Common myeloid progenitor, CD34-positive (primary cell): Measurements from ENCODE around the gene DDIT3.
A peak's percentile ranks its signal among the peaks of the same experiment; 100 is the strongest.

Experiments used
- CTCF ChIA-PET: fragments of 350-600 bp; sonication (Branson Sonifier 250); formaldehyde crosslinking; loops from one replicate; lab custom pipeline; 2021; ENCODE audit warnings: antibody characterized with exemption; lab: Charles Lee
- POLR2A ChIA-PET: fragments of 350-600 bp; sonication (Branson Sonifier 250); formaldehyde crosslinking; loops from one replicate; lab custom pipeline; 2021; ENCODE audit warnings: antibody characterized with exemption; lab: Charles Lee
- DNase-seq, 3 donors: peaks; one replicate each; pipeline versions ENCODE4 v3.0.0 to v3.0.0-alpha.2; 2013
- H3K27ac ChIP-seq, 2 experiments: 1 replicate in 1 of 2; 2 replicates in 1 of 2; pipeline ENCODE4 v1.7.0; 2013; ENCODE audit warnings: inconsistent platforms in 2 of 2, low read length in 2 of 2, mild to moderate bottlenecking in 2 of 2, low read depth in 1 of 2, moderate library complexity in 1 of 2; ENCODE audit not compliant: severe bottlenecking in 2 of 2, insufficient read depth in 1 of 2, poor library complexity in 1 of 2
- H3K27me3 ChIP-seq, 5 experiments: replicated peaks in 2 of 5; 1 replicate in 3 of 5; 2 replicates in 2 of 5; pipeline versions ENCODE4 v1.6.1 to v1.7.0; 2013; ENCODE audit warnings: low read length in 4 of 5, mild to moderate bottlenecking in 2 of 5, moderate library complexity in 2 of 5, inconsistent platforms in 1 of 5; ENCODE audit not compliant: insufficient read depth in 5 of 5, control insufficient read depth in 4 of 5
- H3K36me3 ChIP-seq, 4 experiments: 1 replicate in 2 of 4; 2 replicates in 2 of 4; pipeline versions ENCODE4 v1.6.1 to v1.7.0; 2013; ENCODE audit warnings: low read length in 3 of 4, control low read depth in 1 of 4, mild to moderate bottlenecking in 1 of 4; ENCODE audit not compliant: control insufficient read depth in 4 of 4, insufficient read depth in 4 of 4
- H3K4me1 ChIP-seq, 4 experiments: 1 replicate in 3 of 4; 2 replicates in 1 of 4; pipeline versions ENCODE4 v1.6.1 to v1.7.1; 2013; ENCODE audit warnings: low read length in 3 of 4, mild to moderate bottlenecking in 3 of 4, control low read depth in 1 of 4, inconsistent platforms in 1 of 4, moderate library complexity in 1 of 4; ENCODE audit not compliant: control insufficient read depth in 4 of 4, insufficient read depth in 4 of 4; ENCODE audit errors: control extremely low read depth in 1 of 4
- H3K4me3 ChIP-seq, 7 experiments: 1 replicate in 4 of 7; 2 replicates in 3 of 7; pipeline versions ENCODE4 v1.5.1 to v1.7.0; 2013; ENCODE audit warnings: mild to moderate bottlenecking in 7 of 7, low read length in 6 of 7, moderate library complexity in 6 of 7, inconsistent platforms in 2 of 7, low read depth in 2 of 7, control low read depth in 1 of 7; ENCODE audit not compliant: insufficient read depth in 4 of 7, control insufficient read depth in 1 of 7; ENCODE audit errors: extremely low read depth in 1 of 7
- H3K9me3 ChIP-seq, 5 experiments: 1 replicate in 4 of 5; 2 replicates in 1 of 5; pipeline versions ENCODE4 v1.6.1 to v1.7.1; 2013; ENCODE audit warnings: low read length in 4 of 5, mild to moderate bottlenecking in 2 of 5, inconsistent platforms in 1 of 5, low read depth in 1 of 5, moderate library complexity in 1 of 5; ENCODE audit not compliant: control insufficient read depth in 4 of 5, insufficient read depth in 2 of 5; ENCODE audit errors: control extremely low read depth in 1 of 5
- WGBS: methylation state at CpG from one replicate; pipeline ENCODE4 v1.1.5; 2013; ENCODE audit not compliant: insufficient coverage; 5-methylcytosine and 5-hydroxymethylcytosine counted together

Gene DDIT3

DNA sequence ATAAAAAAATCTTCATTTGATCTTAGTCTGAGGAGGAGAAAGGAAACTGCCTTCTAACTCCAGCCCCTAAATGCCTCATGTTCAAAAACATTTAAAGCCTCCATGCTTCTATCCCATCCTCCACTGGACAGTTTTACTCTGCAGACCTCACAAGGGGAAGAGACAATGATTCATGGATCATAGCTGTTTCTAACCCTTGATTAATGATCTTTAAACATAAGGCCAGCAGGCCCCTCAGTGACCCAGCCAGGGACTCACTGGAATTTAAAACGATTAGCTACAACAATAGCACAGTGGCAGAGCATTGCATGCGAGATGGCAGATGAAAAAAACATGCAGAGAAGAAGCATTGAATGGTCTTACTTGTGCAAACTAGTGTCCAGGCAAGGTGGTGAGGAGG, 20.7 kb upstream of the DDIT3 start:
- no peak overlapping the region for H3K4me3 ChIP-seq
- POLR2A ChIA-PET, result no interaction called here
- CTCF ChIA-PET, result interaction anchor here (1.1 to 4.3 kb wide), 4 partner anchors 9 to 67 kb away, joined by 3 to 24 read pairs (median 4); partner anchors contain the start of gene MBD6
- WGBS, result 92% methylated on average over 2 of the region's 2 CpGs
- DNase-seq, result no peak
- H3K27me3 ChIP-seq, result no peaks in the 10 kb centered on the region
- peaks cover 0 to 27% (median 13%) of the 10 kb centered on the region in 4 experiments for H3K4me1 ChIP-seq
- H3K27ac ChIP-seq, result no peak overlapping the region
- H3K36me3 ChIP-seq, result peaks cover 2 to 31% (median 18%) of the 10 kb centered on the region in 4 experiments
- H3K9me3 ChIP-seq, result no peaks in the 10 kb centered on the region

DNA sequence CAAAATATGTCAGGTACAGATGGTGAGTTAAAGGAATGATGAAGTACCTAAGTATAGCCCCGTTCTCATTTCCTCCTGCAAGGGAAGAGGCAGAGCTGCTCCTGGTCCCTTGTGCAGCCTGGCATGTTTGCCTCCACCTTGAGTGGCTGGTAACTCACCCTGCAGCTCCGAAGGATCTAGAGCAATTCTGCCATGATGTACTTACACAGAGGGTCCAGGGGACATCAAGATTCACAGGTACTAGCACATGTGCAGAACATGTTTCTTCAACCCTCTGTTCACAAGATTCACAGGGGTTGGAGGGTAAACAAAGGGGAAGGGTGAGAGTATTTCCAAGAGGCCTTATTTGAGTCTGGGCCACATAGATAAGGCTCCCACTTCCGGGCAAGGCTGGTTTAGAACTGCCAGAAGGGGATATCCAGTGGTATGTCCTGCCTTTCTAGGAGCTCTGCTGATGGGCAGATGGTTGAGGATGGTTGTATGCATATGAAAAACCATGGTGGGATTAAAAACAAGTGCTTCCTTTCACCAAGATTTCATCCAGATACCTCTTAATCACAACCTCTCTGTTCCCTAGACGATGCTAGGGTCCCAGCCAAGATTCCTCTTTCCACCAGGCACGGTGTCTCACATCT, 18.9 kb upstream of the DDIT3 start:
- ChIA-PET POLR2A (interaction anchor here (0.6 to 1.7 kb wide), 3 partner anchors 19 to 164 kb away, joined by 5 to 10 read pairs (median 6); partner anchors contain the start of gene DDIT3), CTCF (interaction anchor here (1.1 to 4.3 kb wide), 6 partner anchors 9 to 217 kb away, joined by 3 to 24 read pairs (median 6); partner anchors contain the start of gene MBD6)
- DNase-seq, result peak; percentile 52 to 86 (median 81)
- Histone ChIP-seq H3K36me3 (peaks cover 3 to 47% (median 28%) of the 10 kb centered on the region in 4 experiments), H3K9me3 (no peaks in the 10 kb centered on the region), H3K4me3 (no peak overlapping the region), H3K4me1 (peaks cover 0 to 22% (median 8%) of the 10 kb centered on the region in 4 experiments), H3K27me3 (no peaks in the 10 kb centered on the region), H3K27ac (no peak overlapping the region)
- 43% methylated on average over 4 of the region's 5 CpGs for WGBS

DNA sequence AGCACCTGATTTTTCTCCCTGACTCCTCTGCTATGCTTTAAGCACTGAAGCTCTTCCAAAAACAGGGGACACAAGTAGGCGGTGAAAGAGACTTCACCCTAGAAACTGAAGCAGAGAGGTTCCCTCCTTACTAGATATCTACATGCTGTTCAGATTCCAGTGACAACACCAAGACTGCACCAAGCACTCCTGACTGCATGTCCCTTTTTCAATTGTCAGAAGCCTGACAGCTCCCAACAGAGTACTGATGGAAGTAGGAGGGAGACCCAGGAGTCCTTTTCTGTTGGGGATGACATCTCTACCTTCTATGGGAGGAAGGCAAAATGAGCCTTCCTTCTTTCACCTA, 16.3 kb upstream of the DDIT3 start:
- Histone ChIP-seq H3K9me3 (no peaks in the 10 kb centered on the region), H3K27me3 (no peaks in the 10 kb centered on the region), H3K36me3 (peaks cover 7 to 66% (median 49%) of the 10 kb centered on the region in 4 experiments), H3K27ac (no peak overlapping the region), H3K4me3 (no peak overlapping the region), H3K4me1 (peaks cover 0 to 11% (median 0%) of the 10 kb centered on the region in 4 experiments)
- DNase-seq, result no peak
- CTCF ChIA-PET, result interaction anchor here (0.8 to 2.0 kb wide), 4 partner anchors 10 to 78 kb away, joined by 3 to 8 read pairs (median 6); no protein-coding TSS in a partner anchor
- POLR2A ChIA-PET, result no interaction called here
- 100% methylated on average over 1 of the region's 1 CpG for WGBS

DNA sequence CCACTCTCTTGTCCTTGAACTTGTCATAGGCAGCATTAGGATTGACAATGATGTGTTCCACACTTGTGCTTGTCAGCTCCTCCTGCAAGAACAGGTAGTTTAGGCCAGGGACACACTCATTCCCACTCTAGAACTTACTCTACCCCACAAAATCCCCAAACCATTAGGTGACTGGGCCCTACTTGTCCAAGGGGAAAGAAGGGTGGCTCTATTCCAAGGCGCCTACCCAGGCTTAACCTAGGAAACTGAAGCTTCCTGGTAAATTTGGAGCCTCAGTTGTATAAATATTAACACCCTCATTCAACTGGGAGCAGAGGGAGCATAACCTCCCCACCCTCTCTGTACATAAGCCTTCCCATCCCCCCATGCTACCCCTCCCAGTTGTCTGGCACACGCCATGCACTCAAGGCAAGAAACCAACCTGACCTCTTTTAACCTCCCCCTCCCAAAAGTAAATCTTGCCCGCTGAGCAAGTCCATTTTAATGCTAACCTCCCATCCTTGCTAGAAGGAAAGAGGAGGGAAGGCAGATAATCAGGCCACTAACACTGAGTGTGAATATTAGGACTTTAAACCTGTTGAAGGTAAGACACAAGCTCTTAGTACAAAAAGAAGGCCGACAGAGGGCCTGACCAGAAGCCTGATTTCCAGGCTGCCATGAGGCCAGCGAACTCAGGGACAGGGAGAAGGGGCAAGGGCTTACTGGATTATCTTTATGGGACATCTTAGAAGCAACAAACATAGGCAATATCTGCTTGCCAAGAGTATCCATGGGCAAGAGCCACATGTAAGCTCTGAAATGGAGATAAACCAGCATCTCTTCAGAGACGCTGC, 15.7 kb upstream of the DDIT3 start:
- POLR2A ChIA-PET, result no interaction called here
- CTCF ChIA-PET, result interaction anchor here (0.8 to 3.8 kb wide), 6 partner anchors 9 to 77 kb away, joined by 3 to 14 read pairs (median 6); no protein-coding TSS in a partner anchor
- 64% methylated on average over 3 of the region's 6 CpGs for WGBS
- H3K27ac ChIP-seq, result no peak overlapping the region
- H3K4me1 ChIP-seq, result peaks cover 0 to 11% (median 0%) of the 10 kb centered on the region in 4 experiments
- peaks cover 8 to 66% (median 45%) of the 10 kb centered on the region in 4 experiments for H3K36me3 ChIP-seq
- no peak overlapping the region for H3K4me3 ChIP-seq
- H3K9me3 ChIP-seq, result no peaks in the 10 kb centered on the region
- no peaks in the 10 kb centered on the region for H3K27me3 ChIP-seq
- no peak for DNase-seq

- H3K4me1 ChIP-seq, result peaks cover 0 to 11% (median 0%) of the 10 kb centered on the region in 4 experiments
- no peaks in the 10 kb centered on the region for H3K27me3 ChIP-seq
- DNase-seq, result no peak
- peaks cover 15 to 71% (median 49%) of the 10 kb centered on the region in 4 experiments for H3K36me3 ChIP-seq
- no peaks in the 10 kb centered on the region for H3K9me3 ChIP-seq
- POLR2A ChIA-PET, result interaction anchor here (0.6 to 1.5 kb wide), 2 partner anchors 12 to 64 kb away, joined by 3 read pairs; partner anchors contain the start of gene MBD6
- no peak overlapping the region for H3K4me3 ChIP-seq
- H3K27ac ChIP-seq, result no peak overlapping the region
- CTCF ChIA-PET, result interaction anchor here (1.2 to 3.8 kb wide), 4 partner anchors 9 to 46 kb away, joined by 3 to 14 read pairs (median 4); no protein-coding TSS in a partner anchor
- WGBS, result 92% methylated on average over 1 of the region's 3 CpGs
Observed at GRCh38 chr12:57534991-57535543, 14.8 kb upstream of the DDIT3 start.

DNA sequence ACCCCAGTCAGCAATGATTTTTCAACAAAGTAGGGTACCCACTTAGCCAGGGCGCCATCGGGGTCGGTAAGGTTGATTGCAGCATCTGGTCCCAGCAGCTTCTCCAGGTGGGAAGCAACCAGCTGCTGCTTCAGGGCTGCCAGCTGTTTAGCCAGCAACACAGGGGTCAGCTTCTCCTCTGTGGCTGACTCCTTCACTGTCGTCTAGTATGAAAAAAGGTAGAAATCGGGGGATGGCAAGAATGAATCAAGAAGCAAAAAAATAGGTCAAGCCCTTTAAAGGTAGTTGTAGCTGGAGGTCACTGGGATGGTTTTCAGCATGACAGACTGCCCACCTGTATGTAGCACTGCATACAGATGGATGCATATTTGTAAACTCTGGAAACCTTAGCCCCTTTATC, 13.9 kb upstream of the DDIT3 start:
- WGBS, result 98% methylated on average over 5 of the region's 5 CpGs
- peaks cover 0 to 6% (median 0%) of the 10 kb centered on the region in 4 experiments for H3K4me1 ChIP-seq

More for the DNA sequence above, 13.9 kb upstream of the DDIT3 start:
- H3K27me3 ChIP-seq, result no peaks in the 10 kb centered on the region
- H3K4me3 ChIP-seq, result no peak overlapping the region
- H3K27ac ChIP-seq, result no peak overlapping the region
- ChIA-PET POLR2A (interaction anchor here (0.6 to 1.5 kb wide), 3 partner anchors 11 to 63 kb away, joined by 3 read pairs; partner anchors contain the start of gene MBD6), CTCF (interaction anchor here (1.2 to 3.8 kb wide), 4 partner anchors 10 to 47 kb away, joined by 3 to 14 read pairs (median 4); no protein-coding TSS in a partner anchor)
- H3K36me3 ChIP-seq, result peaks cover 18 to 77% (median 56%) of the 10 kb centered on the region in 4 experiments
- DNase-seq, result no peak
- H3K9me3 ChIP-seq, result no peaks in the 10 kb centered on the region
